ENCODE data around the gene CCDC92B.

The CCDC92B gene

DNA sequence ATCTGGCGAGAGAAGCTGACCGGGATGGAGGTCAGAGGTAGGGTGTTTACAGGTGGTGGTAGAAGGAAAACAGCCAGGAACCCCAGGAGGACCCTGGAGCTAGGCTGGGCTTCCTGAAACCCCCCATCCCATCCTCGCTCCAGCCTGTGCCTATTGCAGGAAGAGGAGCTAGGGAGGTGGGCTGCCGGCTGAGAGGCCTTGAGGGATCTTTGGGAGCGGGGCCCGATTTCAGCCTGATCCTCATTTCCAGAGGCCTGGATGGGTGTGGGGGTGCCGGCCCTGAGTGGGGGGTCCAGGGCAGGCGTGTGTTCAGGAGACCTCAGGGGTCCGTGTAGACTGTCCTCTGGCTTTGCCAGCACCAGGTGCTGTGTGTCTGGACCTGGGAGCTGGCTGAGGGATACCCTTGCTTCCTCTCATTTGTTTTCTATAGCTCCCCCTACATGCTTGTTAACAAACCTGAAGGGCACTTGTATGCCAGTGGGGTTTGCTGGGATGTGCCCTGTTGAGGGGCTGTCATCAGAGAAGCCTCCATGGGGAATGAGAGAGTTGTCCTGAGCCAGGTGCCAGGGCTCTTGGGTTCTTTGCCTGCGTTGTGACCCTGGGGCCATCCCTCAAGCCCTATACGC lies 27.9 kb upstream of the CCDC92B start:
- no peak for DNase-seq

- peak; percentile 37 to 67 for DNase-seq
Observed at GRCh38 chr17:2776589-2777241, 27.3 kb upstream of the CCDC92B start.

DNA sequence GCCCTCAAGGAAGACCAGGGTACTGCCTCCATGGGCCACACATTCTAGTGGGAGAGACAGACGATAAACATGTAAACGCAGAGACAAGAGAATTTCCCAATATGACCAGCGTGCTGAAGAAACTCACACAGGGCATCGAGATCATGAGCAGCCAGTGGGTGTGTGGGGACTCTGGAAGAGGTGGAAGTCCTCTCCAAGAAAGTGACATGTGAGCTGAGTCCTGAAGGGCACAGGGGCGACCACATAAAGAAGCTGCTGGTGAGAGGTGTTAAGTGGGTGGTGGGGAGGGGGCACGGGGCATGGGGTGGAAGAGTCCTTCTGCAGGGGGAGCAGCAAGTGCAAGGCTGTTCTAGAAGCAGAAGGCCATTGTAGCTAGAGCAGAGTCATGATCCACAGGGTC lies 25.8 kb upstream of the CCDC92B start:
- DNase-seq: no peak

- no peak for DNase-seq
Observed at GRCh38 chr17:2770129-2770528, 20.7 kb upstream of the CCDC92B start.

- DNase-seq: no peak
Observed at GRCh38 chr17:2758870-2759269, 9.4 kb upstream of the CCDC92B start.

- DNase-seq: no peak
Observed at GRCh38 chr17:2755891-2756724, 6.7 kb upstream of the CCDC92B start.

GRCh38 chr17:2751491-2751890 lies 2.0 kb upstream of the CCDC92B start:
- no peak for DNase-seq

GRCh38 chr17:2750721-2751120 lies 1.3 kb upstream of the CCDC92B start:
- no peak for DNase-seq

DNA sequence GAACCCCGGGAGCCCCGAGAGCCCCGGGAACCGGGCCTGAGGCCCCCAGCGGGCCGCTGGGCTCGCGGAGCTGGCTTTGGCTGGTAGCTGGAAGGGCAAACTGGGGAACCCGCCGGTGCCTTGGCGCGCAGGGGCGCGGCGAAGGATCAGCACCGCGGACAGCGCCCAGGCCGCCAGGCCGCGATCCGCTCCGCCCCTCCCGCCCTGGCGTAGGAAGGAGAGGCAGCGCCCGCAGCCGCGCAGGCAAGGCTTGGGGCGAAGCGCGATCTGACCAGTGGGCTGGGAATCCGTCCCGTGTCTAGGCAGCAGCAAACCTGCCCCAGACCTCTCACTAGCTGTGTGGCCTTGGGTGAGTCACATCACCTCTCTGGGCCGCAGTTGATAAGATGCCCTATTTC lies 331 bp upstream of the CCDC92B start:
- DNase-seq: peak; percentile 13 to 52

DNA sequence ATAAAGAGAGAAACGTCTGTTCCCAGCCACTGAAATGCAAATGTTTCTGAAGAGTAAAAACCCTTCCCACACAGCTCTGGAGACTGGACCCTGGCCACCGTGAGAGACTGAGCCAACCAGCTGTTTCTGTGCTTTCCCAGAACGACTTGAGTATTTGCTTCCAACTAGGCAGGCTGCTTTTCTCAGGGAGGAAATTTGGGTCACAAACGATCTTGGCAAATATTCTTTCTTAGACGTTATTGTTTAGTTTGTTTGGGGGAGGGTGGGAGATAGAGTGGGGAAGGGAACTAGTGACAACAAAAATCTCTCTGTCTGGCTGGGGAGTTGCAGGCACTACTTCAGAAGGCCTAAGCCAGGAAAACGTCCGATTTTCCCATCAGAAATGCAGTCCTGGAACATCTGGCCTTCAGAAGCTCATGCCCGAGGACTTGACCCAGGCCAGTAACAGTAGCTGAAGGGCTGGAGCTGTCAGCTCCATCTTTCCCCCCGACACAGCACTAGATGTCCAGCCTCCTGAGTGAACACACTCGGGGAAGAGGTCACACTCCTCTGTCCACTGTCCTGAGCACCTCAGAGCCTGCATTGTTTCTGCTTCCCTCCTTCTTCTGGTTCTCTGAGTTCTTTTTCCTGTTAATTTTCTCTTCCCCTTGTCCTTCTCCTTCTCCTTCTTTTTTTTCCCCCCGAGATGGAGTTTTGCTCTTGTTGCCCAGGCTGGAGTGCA lies 4.0 kb downstream of the CCDC92B start:
- no peak for DNase-seq

DNA sequence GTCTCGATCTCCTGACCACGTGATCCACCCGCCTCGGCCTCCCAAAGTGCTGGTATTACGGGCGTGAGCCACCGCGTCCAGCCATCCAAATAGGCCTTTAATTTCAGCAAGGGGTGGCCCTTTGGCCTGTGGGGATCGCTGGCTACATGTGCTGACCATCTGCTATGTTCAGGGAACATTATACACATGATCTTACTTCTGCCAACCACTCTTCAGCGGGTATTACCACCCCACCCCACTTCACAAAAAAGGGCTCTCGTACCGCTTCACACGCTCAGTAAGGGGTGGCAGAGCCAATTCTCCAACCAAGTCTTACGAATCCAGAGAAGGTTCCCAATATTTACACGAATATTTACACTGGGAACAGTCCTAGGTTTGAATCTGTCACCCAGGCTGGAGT lies 11.8 kb downstream of the CCDC92B start:
- DNase-seq: no peak

DNA sequence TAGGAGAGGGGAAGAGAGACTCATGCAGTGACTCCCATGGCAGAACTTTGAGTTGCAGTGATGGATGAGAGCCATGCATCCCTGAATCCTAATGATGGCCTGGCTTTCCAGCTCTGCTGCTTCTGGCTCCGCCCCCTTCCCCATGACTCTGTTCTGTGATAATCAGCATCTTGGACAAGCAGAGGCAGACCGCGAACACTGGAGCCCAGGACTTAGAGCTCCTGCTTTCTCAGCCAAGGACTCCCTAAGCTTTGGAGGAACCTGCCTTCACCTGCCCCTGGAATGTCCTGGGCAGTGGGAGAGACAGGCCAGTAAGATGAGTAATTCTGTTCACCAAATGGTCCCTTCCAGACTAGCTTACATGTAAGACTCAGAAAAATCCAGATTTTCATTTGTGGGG lies 12.5 kb downstream of the CCDC92B start:
- DNase-seq: no peak

DNA sequence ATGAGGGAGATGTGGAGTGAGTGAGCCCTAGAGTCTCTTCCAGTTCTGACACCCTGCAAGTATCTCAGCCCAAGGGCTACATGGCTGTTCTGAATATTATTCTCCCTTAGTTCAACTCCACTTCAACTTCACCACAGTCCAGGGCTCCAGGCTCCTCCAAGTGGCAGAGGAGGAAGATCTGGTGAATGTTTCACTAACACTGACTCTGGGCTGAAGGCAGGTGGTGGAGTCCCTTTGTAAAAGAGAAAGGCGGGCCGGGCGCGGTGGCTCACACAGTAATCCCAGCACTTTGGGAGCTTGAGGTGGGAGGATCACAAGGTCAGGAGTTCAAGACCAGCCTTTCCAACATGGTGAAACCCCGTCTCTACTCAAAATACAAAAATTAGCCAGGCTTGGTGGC lies 13.6 kb downstream of the CCDC92B start:
- no peak for DNase-seq

DNA sequence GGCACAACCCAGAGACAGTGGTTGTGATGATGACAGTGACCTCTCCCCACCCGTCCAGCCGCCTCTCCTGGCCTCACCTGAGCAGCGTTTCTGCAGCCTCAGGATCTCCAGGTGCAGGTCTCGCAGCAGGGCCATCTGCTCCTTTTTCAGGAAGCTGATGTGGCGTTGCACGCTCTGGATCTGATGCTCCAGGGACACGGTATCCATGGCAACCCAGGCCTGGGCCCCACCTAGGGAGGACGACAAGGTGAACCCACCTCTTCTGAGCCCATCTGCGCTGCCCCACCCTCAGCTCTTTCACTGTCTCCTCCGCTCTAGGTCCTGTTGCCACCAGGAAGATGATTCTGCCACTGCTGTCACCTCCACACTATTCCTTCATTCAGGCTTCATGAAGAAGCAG lies 14.5 kb downstream of the CCDC92B start:
- DNase-seq: no peak

GRCh38 chr17:2731807-2732206 lies 17.6 kb downstream of the CCDC92B start:
- DNase-seq: no peak

DNA sequence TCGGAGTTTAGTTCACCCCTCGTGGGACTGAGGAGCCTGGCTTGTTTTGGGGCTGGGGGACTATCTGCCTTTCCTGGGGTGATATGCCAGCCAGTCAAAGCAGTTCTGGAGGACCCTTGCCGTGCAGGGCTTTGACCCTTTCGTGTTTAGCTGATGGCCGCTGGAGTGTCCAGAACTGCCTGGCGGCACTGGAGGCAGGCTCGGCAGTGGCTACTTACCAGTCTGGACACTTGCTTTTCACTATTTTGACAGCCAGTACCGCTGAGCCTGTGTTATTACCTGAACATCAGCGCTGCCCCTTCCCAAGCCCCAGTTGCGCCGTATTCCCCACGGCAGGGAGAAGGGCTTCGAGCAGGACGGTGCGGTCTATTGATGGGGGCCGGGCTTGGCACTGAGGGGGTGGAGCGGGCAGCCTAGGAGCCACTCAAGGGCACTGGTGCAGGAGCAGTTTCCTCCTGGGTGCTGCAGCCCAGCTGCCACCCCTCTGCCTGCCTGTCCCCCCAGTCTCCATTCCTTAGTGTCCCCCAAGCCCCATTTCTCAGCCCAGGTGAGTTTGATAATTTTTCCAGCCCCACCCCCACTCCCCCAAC lies 18.6 kb downstream of the CCDC92B start:
- no peak for DNase-seq

- no peak for DNase-seq
Observed at GRCh38 chr17:2724784-2725164, 24.7 kb downstream of the CCDC92B start.

DNA sequence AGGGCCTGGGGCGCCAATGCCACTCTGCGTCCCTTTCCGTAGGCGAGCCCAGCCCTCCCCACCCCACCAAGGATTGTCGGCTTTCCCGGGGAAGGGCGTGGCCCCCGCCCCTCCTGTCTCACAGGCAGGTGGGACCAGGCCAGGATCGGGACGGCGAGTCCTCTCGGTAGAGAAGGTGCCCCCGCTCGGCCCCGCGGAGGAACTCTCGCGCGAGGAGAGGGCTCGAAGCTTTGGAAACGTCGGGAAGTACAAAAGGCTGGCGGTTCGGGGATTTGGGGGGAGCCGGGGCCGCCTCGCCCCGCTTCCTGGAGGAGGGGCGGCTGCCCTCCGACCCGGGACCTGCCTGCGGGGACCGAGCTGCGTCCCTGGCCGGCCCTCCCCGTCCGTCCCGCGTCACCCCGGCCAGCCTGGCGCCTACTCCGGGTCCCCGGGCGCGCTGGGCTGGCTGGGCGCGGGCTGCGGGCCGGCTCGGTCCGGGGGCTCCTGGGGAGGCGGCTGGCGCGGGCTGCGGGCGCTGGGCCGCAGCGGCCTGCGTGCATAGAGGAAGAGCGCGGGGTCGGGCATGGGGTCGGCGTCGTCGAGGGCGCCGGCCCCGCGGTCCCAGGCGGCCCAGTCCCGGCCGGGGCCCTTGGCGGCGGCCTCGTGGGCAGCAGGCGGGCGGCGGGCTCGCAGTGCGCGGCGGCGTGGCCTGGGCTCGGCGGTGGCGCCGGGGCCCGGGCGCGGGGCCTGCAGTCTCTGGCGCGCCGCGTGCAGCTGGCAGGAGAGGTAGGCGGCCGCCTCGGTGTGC lies 25.3 kb downstream of the CCDC92B start:
- no peak for DNase-seq

DNA sequence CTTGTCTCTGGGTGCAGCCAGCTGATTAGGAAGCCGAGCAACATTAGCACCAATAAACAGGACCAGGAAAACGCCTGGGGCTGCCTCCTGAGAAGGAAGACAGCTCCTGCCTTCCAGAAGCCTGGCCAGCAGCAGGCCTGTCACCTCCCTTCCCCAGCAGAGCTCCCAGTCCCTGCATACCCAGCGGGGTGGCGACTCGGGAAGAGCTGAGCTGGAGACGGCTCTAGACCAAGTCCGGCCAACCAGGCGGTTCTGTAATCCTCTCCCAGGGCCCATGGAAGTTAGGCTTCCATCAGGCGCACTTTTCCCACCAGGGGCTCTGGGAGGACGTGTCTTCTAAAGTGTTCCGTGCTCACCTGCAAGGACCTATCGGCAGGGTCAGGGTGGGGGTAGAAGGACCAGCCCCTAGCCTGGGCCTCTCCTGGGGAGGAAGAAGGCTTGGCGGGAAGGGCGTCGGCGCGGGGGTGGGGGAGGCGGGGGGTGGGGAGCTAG lies 25.9 kb downstream of the CCDC92B start:
- DNase-seq: no peak

- DNase-seq: no peak
Observed at GRCh38 chr17:2722611-2723010, 26.8 kb downstream of the CCDC92B start.

DNA sequence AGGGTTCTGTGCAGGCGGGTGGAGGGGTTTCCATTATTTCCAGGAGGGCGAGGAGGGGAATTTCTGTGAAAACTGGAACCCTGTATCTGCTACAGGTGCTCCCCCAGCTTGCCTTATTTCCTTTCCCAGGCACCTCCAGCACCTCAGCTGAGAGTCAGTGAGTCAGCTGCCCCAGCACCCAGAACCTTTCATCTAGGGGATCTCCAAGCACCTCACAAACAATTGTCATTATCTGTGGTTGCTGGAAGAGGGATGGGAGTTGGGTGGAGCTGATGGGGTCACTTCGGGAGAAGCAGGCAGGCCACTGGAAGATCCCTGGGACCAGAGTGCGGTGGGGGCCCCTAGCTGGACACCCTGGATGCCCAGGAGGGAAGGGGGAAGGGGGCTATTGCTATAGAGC lies 27.8 kb downstream of the CCDC92B start:
- no peak for DNase-seq

DNA sequence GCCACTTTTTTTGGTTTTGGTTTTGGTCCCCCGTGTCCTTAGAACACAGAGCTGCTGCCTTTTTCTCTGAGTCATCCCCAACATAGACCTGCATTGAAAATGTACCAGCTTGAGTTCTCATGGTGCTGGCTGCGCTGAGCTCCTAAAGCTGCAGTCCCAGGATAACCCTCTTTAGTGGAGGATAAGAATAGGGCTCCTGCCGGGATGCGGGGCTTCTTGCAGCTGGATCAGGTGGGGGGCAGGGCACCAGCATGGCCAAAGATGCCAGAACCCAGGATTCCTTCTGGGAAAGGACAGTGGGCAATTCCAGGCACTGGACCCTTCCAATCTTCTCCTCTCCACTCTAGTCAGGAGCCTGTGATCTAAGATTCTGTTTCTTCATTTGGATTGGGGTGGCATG lies 29.6 kb downstream of the CCDC92B start:
- DNase-seq: no peak

All from NCI-H2081 (cell line).